GM21529 (cell line): ENCODE results near the gene LRRC25.

Experiments used
- ATAC-seq: cut with Tn5 transposase; IDR thresholded peaks from one replicate; pipeline ENCODE4 v1.9.1; 2021; ENCODE audit not compliant: unreplicated experiment

LRRC25 gene

DNA sequence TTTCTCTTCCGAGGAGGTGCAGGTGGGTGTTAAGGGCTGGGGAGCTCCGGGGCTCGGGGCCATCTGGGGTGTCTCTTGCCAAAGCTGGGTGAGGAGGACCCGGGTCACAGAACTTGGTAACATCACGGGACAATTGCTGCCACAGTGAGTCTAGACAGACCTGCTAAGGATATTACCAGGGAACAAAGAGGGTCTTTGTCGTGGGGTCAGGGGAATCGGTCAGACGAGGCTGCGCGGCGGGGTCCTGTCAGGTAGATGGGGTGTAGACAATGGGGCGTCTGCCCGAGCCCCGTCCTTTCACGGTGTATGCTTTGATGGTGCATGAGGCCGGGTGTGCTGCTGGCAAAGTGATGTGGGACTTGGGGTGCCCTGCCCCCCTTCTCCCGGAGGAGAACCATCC lies 49.3 kb downstream of the LRRC25 start:
- ATAC-seq, result no peak

DNA sequence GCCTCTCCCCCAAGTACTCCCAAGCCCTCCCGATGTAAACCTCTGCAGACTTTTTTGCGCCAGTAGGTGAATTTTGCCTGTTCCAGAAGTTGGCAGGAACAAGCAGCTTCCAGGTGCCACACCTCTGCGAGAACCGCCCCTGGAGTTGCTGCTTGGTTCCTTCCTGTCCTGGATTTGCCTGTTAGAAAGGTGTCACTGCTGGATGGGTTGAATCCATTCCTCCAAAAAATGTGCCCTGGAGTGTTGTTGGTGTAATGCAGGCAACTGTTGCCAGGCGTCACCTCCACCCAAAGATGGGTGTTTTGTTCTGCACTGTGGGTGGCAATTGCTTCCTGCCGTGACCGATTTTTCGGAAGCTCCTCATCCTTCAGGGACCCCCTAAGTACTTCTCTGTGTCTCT lies 51.3 kb downstream of the LRRC25 start:
- no peak for ATAC-seq

DNA sequence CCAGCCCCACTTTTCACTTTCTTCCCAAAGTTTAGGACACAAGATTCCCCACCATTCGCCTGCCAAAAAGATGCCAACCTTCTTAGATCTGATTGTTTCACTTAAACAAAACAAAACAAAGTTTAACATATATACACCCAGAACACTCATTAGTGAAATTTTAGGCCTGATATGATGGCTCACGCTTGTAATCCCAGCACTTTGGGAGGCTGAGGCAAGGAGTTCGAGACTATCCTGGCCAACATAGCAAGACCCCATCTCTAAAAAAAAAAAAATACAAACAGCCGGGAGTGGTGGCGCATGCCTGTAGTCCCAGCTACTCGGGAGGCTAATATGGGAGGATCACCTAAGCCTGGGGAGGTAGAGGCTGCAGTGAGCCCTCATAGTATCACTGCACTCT lies 52.1 kb downstream of the LRRC25 start:
- ATAC-seq, result no peak

DNA sequence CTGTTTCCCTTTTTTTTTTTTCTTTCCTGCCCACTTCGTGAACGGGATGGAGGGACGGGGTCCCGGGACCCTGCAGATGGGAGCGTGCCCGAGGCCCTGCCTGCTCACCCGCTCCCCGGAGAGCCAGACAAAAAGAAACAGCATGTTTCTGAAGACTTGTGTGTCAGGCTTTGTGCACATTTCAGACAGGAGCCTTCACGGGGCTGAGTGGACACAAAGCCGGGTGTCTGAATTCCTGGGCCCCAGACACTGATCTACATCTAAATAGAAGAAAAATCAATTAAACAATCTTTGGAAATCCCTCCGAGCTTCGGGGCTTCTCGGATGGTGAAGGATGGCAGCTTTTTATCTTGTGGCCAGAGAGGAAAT lies 52.9 kb downstream of the LRRC25 start:
- ATAC-seq, result no peak

DNA sequence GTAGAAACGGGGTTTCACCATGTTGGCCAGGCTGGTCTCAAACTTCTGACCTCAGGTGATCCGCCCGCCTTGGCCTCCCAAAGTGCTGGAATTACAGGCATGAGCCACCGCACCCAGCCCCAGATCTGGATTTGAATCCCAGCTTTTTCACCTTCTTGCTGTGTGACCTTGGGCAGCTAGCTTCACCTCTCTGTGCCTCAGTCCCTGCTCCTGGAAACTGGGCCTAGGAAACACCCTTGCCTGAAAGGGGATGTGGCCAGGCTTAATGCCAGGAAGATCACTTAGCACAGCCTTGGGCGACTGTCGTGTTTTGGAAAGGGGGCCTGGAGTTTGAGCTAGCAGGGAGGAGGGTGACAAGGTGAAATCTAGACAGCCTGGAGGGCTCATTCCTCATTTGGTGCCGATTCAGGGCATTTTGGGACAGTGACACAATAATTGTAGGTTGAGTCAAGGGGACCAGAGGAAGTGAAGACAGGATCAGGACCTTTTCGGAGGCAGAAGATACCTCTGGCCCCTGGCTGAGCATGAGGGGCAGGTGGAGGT lies 55.3 kb downstream of the LRRC25 start:
- no peak for ATAC-seq
